T47D (cell line): ENCODE measurements around the gene FAM187B.

Experiments used
- DNase-seq, 2 experiments: peaks; one replicate each; pipeline versions ENCODE4 v3.0.0 to v3.0.0-alpha.2; 2011 to 2012; ENCODE audit warnings: low read depth in 1 of 2, low spot score in 1 of 2
- JUND ChIP-seq: IDR thresholded peaks from 2 replicates; pipeline ENCODE4 v1.6.1; 2012; ENCODE audit warnings: low read depth
- in situ Hi-C: cut with HindIII; loops from 2 replicates; pipeline ENCODE4 v1.10.0; 2016; ENCODE audit warnings: low sequenced_read_pairs, low pct_unique_long_range_greater_than_20kb

Gene FAM187B

DNA sequence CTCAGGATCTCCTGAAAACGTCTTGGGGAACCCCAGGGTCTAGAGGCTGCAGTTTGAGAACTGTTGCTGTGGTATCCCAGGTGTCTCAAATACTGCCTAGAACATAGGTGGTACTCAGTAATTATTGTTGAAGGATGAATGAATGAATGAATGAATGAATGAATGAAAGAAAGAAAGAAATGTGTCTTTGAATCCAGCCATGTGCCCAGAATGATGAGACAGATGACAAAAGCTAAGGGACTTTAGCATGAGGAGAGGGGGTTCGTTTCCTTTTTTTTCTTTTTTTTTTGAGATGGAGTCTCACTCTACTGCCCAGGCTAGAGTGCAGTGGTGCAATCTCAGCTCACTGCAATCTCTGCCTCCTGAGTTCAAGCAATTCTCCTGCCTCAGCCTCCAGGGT, 28.0 kb upstream of the FAM187B start:
- no peak for DNase-seq
- in situ Hi-C loops, result no loop called here
- no peak for TF ChIP-seq JUND

DNA sequence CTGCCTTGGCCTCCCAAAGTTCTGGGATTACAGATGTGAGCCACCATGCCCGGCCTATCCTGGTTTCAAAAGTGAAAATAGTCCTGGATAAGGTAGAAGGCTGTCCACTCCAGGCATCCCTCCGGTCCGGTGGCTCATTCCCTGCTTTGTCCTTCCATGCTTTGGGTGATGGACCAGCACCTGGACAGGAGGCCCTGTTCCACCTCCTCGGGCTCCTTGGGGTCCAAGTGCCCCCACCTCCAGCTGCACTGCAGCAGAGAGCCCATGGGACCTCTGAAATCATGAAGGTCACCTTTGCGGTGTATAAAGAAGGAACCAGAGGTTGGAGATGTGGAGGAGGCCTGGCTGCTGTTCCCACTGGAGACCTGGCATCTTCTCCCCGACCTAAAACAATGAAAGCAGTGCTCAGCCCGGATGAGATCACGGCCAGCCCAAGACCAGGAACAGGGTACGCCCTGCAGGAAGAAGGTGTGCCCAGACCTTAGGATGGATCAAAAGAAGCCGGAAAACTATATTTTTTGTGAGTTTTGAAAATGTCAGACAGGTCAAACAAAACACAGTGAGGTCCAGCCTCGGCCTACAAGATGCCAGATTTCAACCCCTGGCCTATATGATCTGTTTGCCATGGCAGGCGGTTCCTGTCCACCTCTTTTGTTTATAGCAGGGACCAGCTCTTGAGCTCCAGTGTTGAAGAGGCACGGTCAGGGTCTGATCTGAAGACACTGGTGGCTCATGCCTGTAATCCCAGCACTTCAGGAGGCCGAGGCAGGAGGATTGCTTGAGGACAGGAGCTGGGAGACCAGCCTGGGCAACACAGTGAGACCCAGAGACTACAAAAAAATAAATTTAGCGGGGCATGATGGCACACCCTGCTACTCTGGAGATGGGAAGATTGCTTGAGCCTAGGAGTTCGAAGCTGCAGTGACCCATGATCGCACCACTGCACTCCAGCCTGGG, 26.1 kb upstream of the FAM187B start:
- no peak for DNase-seq
- in situ Hi-C loops, result no loop called here
- TF ChIP-seq JUND, result no peak

DNA sequence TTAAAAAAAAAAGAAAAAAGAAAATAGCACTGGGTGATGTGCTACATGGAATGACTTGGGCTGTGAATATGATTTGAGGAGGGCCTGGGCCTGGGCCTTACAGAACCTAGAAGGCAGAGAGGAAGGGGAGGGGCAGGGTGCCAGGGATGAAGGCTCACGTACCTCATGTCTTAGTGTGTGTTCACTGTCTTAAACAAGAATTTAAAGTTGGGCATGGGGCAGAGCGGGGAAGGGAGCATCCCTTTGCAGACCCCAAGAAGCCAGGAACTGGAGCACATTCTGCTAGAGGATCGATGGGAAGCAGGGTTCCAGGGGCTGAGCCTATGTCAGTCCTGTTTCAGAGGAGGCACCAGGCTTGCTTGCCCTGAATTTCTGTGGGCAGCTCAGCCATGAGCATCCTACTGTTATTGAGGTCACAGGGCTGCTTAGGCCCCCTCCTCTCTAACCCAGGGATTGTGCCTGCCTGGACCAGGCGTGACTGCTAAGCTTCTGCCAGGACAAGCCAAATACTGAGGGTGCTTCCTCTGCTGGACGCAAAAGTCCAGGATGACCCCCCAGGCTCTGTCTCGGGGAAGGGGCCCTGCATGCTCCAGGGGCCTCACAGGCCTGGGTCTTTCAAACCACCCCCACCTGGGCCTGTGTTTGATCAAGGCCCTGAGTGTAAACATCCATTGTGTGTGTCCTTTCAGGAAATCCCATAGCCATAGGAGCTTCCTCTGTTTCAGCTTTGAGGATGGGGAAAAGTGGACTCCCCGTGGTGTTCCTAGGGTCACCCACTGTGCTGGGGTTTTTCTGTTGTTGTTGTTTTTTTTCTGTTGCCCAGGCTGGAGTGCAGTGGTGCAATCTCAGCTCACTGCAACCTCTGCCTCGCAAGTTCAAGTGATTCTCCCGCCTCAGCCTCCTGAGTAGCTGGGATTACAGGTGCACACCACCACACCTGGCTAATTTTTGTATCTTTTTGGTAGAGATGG, 25.1 kb upstream of the FAM187B start:
- in situ Hi-C loops, result no loop called here
- no peak for DNase-seq
- no peak for TF ChIP-seq JUND

DNA sequence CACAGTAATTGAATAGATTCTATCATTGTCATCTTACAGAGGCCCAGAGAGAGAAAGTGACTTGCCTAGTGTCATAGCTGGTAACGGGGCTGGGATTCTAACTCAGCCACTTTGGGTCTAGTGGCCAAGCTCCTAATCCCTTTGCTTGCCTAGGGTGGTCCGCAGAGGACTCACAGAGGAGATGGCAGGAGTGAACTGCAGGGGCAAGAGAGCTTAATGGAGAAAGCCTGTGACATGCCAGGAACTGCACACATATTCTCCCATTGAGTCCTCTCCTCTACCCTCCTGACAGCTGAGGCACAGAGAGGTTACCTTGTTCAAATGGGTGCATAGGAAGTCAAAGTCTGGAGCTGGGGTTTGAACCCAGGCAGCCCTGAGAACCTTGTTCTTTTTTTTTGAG, 22.9 kb upstream of the FAM187B start:
- DNase-seq, result no peak
- in situ Hi-C loops, result no loop called here
- no peak for TF ChIP-seq JUND

DNA sequence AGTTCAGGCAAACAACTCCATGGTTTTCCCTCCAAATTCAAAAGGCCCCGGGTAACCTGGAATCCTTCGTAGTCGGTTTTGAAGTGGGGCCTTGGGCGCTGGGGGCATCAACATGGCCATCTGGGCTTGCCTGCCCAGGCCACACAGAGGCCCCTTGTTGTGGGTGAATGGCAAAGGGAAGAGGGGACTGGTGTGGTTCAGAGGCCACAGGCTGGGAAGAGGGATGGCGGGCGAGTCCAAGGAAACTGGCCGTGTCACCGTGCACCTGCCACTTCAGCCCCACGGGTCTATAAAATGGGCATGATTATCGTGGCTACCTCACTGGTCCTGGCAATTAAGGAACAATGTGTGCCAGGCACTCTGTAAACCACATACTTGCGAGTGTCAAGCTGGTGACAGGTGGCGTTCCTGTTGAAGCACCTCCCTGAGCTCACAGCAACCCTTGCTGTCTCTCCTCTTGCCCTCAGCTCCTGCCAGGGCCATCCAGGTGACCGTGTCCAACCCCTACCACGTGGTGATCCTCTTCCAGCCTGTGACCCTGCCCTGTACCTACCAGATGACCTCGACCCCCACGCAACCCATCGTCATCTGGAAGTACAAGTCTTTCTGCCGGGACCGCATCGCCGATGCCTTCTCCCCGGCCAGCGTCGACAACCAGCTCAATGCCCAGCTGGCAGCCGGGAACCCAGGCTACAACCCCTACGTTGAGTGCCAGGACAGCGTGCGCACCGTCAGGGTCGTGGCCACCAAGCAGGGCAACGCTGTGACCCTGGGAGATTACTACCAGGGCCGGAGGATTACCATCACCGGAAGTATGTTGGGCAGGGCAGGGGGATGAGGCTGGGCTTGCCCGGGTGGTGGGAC, 21.5 kb upstream of the FAM187B start:
- no peak for DNase-seq
- TF ChIP-seq JUND, result no peak

DNA sequence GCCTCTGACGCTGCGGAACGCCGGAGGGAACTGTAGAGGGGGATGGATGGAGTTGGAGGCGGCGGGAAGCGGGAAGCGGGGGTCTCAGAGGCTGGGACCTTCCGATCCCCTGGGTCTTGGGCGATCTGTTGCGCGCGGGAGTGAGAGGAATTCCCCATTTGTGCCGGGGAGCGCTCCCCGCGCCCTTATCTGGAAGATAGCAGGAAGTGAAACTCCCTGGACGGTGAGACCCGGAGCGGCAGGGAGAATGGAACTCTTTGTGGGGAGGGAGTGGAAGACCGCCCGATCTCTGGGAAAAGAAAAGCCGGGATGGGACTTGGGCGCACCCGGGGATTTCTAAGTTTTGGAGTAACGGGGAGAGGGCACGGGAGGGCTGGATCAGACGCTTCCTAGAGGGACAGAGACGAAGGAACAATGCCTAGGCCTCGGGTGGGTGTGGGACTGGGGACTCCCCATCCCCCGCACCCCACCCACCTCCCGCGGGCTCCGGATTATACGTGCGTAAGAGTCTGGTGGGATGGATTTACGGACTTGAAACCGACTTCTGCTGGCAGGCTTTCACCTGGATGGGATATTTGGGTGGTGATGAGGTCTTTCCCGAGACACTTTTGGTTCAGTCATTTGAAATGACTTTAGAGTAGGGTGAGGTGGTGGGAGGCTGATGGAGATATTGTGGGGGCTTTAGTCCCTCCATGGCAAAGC, 20.8 kb upstream of the FAM187B start:
- TF ChIP-seq JUND, result no peak
- DNase-seq, result no peak
- in situ Hi-C loops, result no loop called here

More for the DNA sequence above, 21.5 kb upstream of the FAM187B start:
- in situ Hi-C loops, result no loop called here

DNA sequence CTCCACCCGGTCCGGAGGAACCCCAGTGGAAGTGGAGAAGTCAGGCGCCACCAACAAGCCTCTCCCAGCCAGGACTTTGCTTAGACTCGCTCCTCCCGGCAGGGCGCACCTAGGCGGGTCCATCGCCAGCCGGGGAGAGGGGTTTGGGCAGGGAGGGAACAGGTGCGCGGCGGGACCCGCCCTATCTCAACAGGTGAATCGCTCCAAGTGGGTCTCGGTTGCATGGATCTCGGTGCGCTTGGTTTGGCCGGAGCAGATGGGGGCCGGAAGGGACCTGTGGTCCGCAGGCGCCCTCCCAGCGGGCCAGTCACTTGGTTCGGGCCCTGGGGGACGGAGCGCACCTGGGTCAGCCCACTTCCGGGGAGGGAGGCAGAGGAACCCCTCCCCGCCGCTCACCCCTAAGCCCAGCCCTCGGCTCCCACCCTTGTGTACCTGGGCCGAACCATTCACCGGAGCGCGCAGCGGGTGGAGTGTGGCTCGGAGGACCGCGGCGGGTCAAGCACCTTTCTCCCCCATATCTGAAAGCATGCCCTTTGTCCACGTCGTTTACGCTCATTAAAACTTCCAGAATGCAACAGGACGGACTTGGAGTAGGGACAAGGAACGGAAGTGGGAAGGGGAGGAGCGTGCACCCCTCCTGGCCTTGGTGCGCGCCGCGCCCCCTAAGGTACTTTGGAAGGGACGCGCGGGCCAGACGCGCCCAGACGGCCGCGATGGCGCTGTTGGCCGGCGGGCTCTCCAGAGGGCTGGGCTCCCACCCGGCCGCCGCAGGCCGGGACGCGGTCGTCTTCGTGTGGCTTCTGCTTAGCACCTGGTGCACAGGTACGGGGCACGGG, 20.0 kb upstream of the FAM187B start, which contains the start of gene LSR:
Gene LSR, plus strand, starts transcription at position 693 of the 836 bp plus-strand sequence. Its CDS starts 21 bp downstream, at position 714.
- DNase-seq, result peak; percentile 91 to 97
- peak; percentile 61; the same call in 1 of the 2 replicates for TF ChIP-seq JUND
- in situ Hi-C loops, result no loop called here

DNA sequence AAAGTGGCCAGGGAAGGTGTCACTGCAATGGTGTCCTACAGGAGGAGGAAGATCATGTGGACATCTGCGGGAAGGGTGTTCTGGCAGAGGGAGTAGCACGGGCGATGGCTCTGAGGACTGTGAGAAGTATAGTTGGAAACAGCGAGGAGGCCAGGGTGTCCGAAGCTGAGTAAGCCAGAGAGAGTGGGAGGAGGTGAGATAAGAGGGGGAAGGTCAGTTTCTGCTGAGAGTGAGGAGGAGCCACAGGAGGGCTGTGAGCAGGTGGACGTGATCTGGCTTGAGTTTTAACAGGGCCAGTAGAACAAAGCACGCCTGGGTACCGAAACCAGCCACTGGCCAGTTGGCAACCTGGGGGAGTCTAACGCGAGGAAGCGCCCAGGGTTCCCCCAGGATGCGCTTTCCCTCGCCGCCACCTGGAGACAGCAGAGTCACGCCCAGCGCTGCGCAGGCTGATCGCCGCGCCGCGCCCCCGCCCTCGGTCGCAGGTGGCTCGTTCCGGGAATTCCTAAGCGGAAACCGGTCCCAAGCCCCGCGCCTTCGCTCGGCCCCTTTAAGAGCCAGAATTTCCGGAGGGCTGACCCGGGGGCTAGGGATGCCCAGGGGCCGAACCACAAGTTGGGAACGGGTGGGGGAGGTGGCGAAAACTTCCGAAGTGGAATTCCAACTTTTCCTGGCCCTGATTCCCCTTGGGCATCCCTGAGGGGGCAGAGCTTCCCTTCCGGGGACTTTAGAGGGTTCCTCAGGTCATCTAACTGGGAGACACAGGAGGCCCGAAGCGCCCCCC, 19.2 kb upstream of the FAM187B start:
- TF ChIP-seq JUND, result no peak
- in situ Hi-C loops, result no loop called here
- peak; percentile 59 to 95 for DNase-seq

DNA sequence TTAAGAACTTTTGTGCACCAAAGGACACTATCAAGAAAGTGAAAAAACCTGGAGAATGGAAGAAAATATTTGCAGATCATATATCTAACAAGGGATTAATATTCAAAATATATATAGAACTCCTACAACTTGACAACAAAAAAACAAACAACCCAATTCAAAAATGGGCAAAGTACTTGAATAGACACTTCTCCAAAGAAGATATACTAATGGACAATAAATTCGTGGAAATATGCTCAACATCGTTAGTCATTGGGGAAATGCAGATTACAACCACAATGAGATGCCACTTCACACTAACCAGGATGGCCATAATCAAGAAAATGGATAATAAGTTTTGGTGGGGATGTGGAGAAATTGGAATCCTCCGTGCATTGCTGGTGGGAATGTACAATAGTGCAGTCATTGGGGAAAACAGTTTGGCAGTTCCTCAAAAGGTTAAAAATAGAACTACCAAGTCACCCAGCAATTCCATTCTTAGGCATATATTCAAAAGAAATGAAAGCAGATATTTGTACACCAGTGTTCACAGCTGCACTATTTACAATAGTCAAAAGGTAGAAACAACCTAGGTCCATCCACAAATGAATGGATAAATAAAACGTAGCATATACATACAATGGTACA, 18.0 kb upstream of the FAM187B start:
- no peak for DNase-seq
- in situ Hi-C loops, result no loop called here
- TF ChIP-seq JUND, result no peak

DNA sequence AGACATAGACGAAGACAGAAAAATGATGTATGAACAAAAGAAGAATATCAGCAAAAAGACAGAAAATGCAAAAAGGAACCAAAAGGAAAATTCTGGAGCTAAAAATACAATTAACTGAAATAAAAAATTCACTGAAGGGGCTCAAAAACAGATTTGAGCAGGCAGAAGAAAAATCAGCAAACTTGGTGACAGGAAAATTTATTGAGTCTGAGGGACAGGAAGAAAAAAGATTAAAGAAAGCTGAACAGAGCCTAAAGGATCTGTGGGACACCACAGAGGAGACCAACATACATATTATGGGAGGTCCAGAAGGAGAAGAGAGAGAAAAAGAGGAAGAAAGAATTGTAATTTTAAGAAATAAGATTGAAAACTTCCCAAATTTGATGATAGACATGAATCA, 12.9 kb upstream of the FAM187B start:
- no peak for TF ChIP-seq JUND
- no peak for DNase-seq
- in situ Hi-C loops, result no loop called here
